Renal pelvis (tissue), 4 donors: Measurements from ENCODE around the gene SYCP3. TPM values are rescaled to one million over a fixed set of nuclear protein-coding genes. Genes with fewer than 3 reads are reported as not detected.

Experiments
- DNase-seq: peaks from one replicate; pipeline ENCODE4 v3.0.0-alpha.2; 2013
- polyA plus RNA-seq, 3 donors: library from polyadenylated mRNA; unstranded; fragments of 120-200 nt; gene quantifications; one replicate each; pipeline ENCODE4 v1.2.1, GENCODE V29; 2013; ENCODE audit not compliant: insufficient read length in 3 of 3

SYCP3 gene
- polyA plus RNA-seq, 3 donors, result 0.85 to 1.5 (median 0.97) TPM

DNA sequence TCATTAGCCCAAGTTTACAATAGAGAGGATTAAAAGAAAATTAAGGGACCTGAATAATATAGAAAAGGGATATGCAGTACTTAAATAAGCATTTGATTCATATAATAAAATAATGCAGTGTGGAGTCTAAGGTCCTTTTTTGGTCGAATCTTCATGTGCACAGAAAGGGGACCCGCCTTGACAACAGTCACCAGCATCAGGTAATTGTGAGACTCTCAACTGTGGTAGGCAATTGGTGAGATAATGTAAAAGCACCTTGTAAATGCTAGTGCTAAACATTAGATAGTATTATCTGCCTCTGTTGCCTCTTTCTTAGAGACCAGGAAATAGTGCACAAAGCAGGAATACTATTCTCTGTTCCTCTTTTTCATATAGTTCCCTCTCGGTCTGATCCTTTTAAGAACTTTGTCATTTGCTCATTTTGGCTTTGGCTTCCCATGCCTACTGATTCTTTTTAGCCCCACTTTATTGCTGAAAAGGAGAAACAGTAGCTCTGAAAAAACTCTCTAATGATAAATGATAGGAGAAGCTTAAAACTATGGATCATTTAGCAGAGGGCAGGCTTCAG lies 24.3 kb downstream of the SYCP3 start:
- no peak for DNase-seq

DNA sequence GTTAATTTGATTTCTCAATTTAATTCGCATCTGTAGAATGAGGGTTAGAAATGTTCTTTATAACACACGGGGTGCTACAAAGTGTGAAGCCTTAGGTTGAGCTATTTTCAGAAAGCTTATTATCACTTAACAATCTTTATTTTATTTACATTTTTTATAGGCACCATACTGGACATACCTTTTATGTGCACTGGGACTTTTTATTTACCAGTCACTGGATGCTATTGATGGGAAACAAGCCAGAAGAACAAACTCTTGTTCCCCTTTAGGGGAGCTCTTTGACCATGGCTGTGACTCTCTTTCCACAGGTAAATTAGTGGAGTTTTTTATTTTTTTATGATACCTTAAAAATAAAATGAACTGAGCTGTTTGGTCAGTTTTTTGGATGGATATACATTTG lies 25.3 kb downstream of the SYCP3 start:
- no peak for DNase-seq

- peak; percentile 39 for DNase-seq
These were observed 26.1 kb downstream of the SYCP3 start for GRCh38 chr12:101713059-101713682.

DNA sequence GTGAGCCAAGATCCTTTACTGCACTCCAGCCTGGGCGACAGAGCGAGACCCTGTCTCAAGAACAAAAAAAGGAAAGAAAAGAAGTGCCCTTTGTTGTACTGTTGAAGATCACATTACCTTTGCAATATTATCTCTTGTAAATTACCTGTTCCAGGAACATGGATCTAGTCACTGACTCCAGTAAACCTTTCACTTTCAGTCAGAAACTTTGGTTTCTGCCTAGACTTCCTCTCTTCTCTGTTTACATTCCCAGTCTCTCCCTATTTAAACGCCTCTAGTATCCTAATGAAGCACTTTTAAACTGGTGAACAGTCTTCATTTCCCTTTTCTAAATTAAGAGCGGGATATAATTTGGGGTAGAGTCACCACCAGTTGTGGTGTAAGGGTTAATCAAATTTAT lies 29.0 kb downstream of the SYCP3 start:
- no peak for DNase-seq

DNA sequence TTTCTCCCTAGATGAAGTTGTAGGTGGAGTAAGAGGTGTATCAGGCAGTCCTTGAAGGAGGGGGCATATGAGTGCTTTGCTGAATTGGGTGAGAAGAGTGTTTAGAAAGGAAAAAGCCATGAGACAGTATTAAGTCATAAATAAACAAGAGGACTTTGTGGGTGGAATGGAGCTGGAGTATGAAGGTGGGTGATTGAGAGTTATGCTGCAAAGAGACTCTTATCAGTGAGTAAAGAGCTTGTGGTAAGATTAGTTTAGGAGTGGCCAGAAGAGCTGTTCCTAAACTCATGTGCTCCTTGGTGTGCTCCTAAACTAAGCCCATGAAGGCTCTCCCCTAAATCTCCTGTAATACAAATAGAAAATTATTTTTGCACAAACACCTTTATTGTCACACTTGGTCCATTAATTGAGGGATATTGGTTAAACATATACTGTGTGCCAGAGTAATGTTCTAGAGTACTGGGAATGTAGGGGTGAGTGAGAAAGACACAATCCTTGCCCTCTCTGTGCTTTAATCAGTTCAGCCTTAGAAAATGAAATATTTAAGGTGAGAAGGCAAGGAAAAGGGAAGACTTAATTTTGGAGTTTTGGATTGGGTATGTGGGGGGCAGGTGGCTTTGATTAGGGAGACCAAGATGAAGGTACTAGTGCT lies 32.0 kb downstream of the SYCP3 start:
- DNase-seq, result no peak

DNA sequence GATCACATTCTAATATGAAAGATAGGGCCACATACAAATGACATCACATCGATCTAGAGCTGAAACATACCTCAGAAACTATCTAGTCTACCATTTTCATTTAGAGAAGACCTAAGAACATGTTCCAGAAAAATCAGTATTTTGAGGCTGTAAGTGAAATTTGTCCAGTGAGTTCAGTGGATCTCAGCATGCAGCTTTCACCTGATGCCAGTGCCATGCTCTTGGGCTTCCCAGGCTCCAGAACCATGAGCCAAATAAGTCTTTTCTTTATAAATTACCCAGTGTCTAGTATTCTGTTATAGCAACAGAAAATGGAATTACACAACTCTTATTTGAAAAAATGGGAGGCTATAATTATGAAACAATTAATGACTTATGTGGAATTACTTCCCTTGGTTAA lies 32.9 kb downstream of the SYCP3 start:
- DNase-seq, result no peak

DNA sequence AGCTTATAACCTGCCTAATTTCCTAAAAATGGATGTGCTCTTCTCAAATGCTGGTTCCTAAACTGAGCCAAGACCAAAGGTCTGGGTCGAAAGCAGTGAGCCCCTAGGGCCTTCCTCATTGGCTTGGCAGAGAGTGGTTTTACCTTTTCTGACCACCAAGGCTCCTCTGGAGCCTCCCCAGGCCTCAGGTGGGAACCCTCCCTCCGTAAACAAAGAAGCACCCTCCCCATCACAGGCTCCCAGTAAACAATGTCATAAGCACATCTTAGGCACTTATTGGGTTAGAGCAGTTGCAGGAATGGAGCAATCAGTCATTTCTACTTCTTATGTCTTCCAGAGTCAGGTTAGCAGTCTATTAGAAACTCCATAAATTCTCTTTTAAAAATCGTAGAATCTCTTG lies 35.8 kb downstream of the SYCP3 start:
- DNase-seq, result no peak

- DNase-seq, result no peak
These were observed 38.9 kb downstream of the SYCP3 start for GRCh38 chr12:101700299-101700820.

DNA sequence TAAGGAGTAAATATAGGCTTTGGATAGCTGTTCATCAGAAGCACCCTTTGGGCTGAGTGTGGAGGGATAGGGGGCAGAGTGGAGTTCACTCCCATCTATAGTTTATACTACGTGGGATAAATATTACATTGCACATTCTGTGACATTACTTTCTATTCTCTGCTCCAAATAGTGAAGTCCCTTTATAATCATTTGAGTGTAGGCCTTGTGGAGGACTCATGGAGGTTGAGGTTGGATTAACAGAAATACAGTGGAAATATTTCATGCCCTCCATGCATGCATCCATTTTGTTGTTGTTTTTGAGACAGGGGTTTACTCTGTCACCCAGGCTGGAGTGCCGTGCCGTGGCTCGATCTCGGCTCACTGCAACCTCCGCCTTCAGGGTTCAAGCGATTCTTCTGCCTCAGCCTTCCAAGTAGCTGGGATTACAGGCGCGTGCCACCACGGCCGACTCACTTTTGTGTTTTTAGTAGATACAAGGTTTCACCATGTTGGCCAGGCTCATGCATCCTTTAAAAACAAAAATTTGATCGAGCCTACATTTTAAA lies 40.4 kb downstream of the SYCP3 start:
- DNase-seq, result no peak

GRCh38 chr12:101697930-101698799 lies 41.1 kb downstream of the SYCP3 start:
- DNase-seq, result peak; percentile 44

DNA sequence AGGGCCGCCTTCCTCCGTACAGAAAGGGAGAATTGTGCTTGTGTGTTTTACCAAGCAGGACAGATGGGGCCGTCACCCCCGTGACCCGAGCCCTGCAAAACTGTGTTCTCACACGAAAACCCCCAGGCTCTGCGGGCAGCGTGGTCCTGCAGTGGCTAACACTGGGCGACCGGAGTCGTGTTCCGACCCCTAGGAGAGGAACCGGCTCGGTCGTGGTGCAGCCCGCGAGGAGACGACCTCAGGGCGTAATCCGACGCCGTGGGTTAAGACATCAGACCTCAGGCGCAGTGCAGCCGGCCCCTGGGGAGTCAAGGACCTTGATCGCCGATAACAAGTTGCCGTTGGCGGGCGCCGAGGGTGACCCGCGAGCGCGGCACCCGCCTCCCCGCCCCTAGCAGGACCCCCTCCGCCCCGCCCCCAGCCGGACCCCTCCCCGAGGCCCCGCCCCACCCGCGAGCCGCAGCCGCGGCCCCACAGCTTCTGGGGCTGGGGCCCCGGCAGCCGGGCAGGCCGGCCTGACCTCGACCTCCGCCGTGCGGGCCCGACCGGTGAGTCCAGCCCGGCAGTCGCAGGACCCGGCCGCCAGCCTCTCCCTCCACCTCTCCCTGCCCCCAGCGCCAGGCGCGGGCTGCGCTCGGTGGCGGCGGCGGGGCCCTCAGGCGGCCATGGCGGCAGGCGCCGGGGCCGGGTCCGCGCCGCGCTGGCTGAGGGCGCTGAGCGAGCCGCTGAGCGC lies 41.9 kb downstream of the SYCP3 start, which contains the start of gene CHPT1:
Gene CHPT1, plus strand, starts transcription at position 444 of the 733 bp plus-strand sequence. Its CDS starts 222 bp downstream, at position 666.
- peak; percentile 29 for DNase-seq

GRCh38 chr12:101696251-101697196 lies 42.7 kb downstream of the SYCP3 start:
- no peak for DNase-seq

DNA sequence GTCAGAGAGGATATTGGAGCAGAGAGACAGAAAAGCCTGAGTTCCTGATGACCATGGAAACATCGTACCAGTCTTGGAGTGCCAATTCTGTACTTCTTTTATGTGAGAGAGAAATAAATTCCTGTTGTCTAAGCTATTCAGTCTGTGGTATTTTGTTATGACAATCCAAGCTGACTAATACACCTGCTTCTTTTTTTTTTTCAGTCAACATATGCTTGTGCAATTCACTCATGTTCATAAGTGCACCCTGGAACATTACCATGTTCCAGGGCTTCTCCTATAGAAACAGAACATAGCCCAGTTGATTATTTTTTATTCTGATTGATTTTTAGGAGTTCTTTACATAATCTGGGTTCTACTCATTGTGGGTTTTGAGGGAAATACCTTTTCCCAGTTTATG lies 43.6 kb downstream of the SYCP3 start:
- DNase-seq, result no peak

- no peak for DNase-seq
These were observed 44.3 kb downstream of the SYCP3 start for GRCh38 chr12:101694986-101695385.

- no peak for DNase-seq
These were observed 44.9 kb downstream of the SYCP3 start for GRCh38 chr12:101694297-101694848.

- DNase-seq, result no peak
These were observed 47.7 kb downstream of the SYCP3 start for GRCh38 chr12:101691503-101692096.

- DNase-seq, result no peak
These were observed 48.6 kb downstream of the SYCP3 start for GRCh38 chr12:101690544-101691098.

DNA sequence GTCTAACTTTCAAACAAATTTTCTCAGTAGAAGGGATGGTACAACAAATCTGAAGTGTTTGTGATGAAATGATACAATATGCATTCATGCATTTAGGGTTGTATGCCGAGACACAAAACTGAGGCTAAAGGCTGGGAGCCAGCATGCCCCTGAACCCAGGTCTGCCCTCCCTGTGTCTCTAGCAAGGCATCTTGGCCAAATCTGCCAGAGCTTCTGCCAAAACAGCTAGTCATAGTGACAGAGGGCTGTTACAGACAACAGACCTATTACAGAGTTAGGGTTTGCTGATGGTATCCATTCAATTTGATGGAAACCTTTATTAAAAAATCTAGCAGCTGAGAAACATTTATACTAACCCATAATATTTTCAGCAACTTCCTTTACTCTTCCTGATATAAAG lies 53.1 kb downstream of the SYCP3 start:
- DNase-seq, result no peak

GRCh38 chr12:101685092-101685491 lies 54.2 kb downstream of the SYCP3 start:
- no peak for DNase-seq
